ENCODE measurements around the gene SOHLH1. TPM values are rescaled to one million over a fixed set of nuclear protein-coding genes. Genes with fewer than 3 reads are reported as not detected.

SOHLH1 gene
- total RNA-seq, 1 donor from 2014 or later = not detected

GRCh38 chr9:135696446-135696845, 2.8 kb downstream of the SOHLH1 start:
- intact Hi-C loops (cut with DNase I) = no loop called here
- H3K27me3 ChIP-seq (ENCODE audit: low read depth) = peaks cover 9% of the 10 kb centered on the region
- no peak for TF ChIP-seq CTCF (IDR thresholded peaks at IDR 0.05)
- DNase-seq = no peak
- no peaks in the 10 kb centered on the region for H3K36me3 ChIP-seq
- ATAC-seq = no peak
- no peaks in the 10 kb centered on the region for H3K9me3 ChIP-seq
- H3K4me3 ChIP-seq = no peak overlapping the region
- no peak overlapping the region for H3K27ac ChIP-seq
- H3K4me1 ChIP-seq = peaks cover under 1% of the 10 kb centered on the region

- DNase-seq = no peak
- ATAC-seq = no peak
Measured at GRCh38 chr9:135695642-135696041, 3.6 kb downstream of the SOHLH1 start.

GRCh38 chr9:135695036-135695435, 4.2 kb downstream of the SOHLH1 start:
- no peaks in the 10 kb centered on the region for H3K36me3 ChIP-seq
- no peak for ATAC-seq
- no peak for TF ChIP-seq CTCF (IDR thresholded peaks at IDR 0.05)
- H3K9me3 ChIP-seq = no peaks in the 10 kb centered on the region
- no peak for DNase-seq
- no peak overlapping the region for H3K27ac ChIP-seq
- no peak overlapping the region for H3K4me3 ChIP-seq
- no peaks in the 10 kb centered on the region for H3K4me1 ChIP-seq
- no peaks in the 10 kb centered on the region for H3K27me3 ChIP-seq (ENCODE audit: low read depth)
- intact Hi-C loops (cut with DNase I) = no loop called here

More at GRCh38 chr9:135695642-135696041, 3.6 kb downstream of the SOHLH1 start:
- Histone ChIP-seq H3K36me3 (no peaks in the 10 kb centered on the region), H3K4me1 (no peaks in the 10 kb centered on the region), H3K9me3 (no peaks in the 10 kb centered on the region), H3K27me3 (ENCODE audit: low read depth) (peaks cover 3% of the 10 kb centered on the region), H3K27ac (no peak overlapping the region), H3K4me3 (no peak overlapping the region)
- intact Hi-C loops (cut with DNase I) = no loop called here
- no peak for TF ChIP-seq CTCF (IDR thresholded peaks at IDR 0.05)

- Histone ChIP-seq H3K4me1 (no peaks in the 10 kb centered on the region), H3K9me3 (no peaks in the 10 kb centered on the region), H3K36me3 (no peaks in the 10 kb centered on the region), H3K27ac (no peak overlapping the region), H3K4me3 (no peak overlapping the region), H3K27me3 (ENCODE audit: low read depth) (no peaks in the 10 kb centered on the region)
- no peak for TF ChIP-seq CTCF (IDR thresholded peaks at IDR 0.05)
- ATAC-seq = no peak
- intact Hi-C loops (cut with DNase I) = no loop called here
- DNase-seq = no peak
Measured at GRCh38 chr9:135694414-135694813, 4.9 kb downstream of the SOHLH1 start.

- Histone ChIP-seq H3K4me3 (no peak overlapping the region), H3K36me3 (no peaks in the 10 kb centered on the region), H3K9me3 (no peaks in the 10 kb centered on the region), H3K4me1 (no peaks in the 10 kb centered on the region), H3K27me3 (ENCODE audit: low read depth) (no peaks in the 10 kb centered on the region), H3K27ac (no peak overlapping the region)
- TF ChIP-seq CTCF (IDR thresholded peaks at IDR 0.05) = no peak
- ATAC-seq (no peak), DNase-seq (no peak)
- intact Hi-C loops (cut with DNase I) = no loop called here
Measured at GRCh38 chr9:135693771-135694170, 5.5 kb downstream of the SOHLH1 start.

- Histone ChIP-seq H3K27me3 (ENCODE audit: low read depth) (no peaks in the 10 kb centered on the region), H3K4me3 (no peak overlapping the region), H3K36me3 (no peaks in the 10 kb centered on the region), H3K4me1 (no peaks in the 10 kb centered on the region), H3K9me3 (no peaks in the 10 kb centered on the region), H3K27ac (no peak overlapping the region)
- DNase-seq (no peak), ATAC-seq (no peak)
- intact Hi-C loops (cut with DNase I) = no loop called here
- TF ChIP-seq CTCF (IDR thresholded peaks at IDR 0.05) = no peak
Measured at GRCh38 chr9:135693265-135693664, 6.0 kb downstream of the SOHLH1 start.

Data from lower lobe of right lung (tissue), 2 donors.